Endothelial cell (in vitro differentiated cells): ENCODE data around the gene LRRC43. TPM values are rescaled to one million over a fixed set of nuclear protein-coding genes. Genes with fewer than 3 reads are reported as not detected.

Source experiments
- DNase-seq: peaks from one replicate; pipeline ENCODE4 v3.0.0; 2021; ENCODE audit warnings: low spot score
- H3K27ac Mint-ChIP-seq: one replicate; pipeline ENCODE4 v1.8.0; 2021; ENCODE audit warnings: mixed read lengths, inconsistent platforms; ENCODE audit not compliant: unreplicated experiment
- H3K27me3 Mint-ChIP-seq: one replicate; pipeline ENCODE4 v1.8.0; 2021; ENCODE audit warnings: mild to moderate bottlenecking, moderate library complexity, mixed read lengths, inconsistent platforms; ENCODE audit not compliant: unreplicated experiment
- H3K36me3 Mint-ChIP-seq: one replicate; pipeline ENCODE4 v1.8.0; 2021; ENCODE audit warnings: mild to moderate bottlenecking, low read depth, mixed read lengths, inconsistent platforms; ENCODE audit not compliant: unreplicated experiment
- H3K4me1 Mint-ChIP-seq: one replicate; pipeline ENCODE4 v1.8.0; 2021; ENCODE audit warnings: mild to moderate bottlenecking, mixed read lengths, inconsistent platforms; ENCODE audit not compliant: unreplicated experiment
- H3K4me3 Mint-ChIP-seq: one replicate; pipeline ENCODE4 v1.8.0; 2021; ENCODE audit warnings: mild to moderate bottlenecking, mixed read lengths, inconsistent platforms; ENCODE audit not compliant: unreplicated experiment
- H3K9me3 Mint-ChIP-seq: one replicate; pipeline ENCODE4 v1.8.0; 2021; ENCODE audit warnings: mixed read lengths, inconsistent platforms; ENCODE audit not compliant: unreplicated experiment
- CTCF ChIP-seq: fragments of 200-600 bp; sonication (generic); IDR thresholded peaks from one replicate; pipeline ENCODE4 v1.5.0; 2021; ENCODE audit warnings: antibody characterized with exemption; ENCODE audit not compliant: unreplicated experiment
- total RNA-seq: library from RNA; stranded (reverse); fragmentation: NEBNext Ultra II Directional; extraction: Animal tissue kit (Norgen Biotek cat#: 25700); gene quantifications from one replicate; pipeline ENCODE4 v1.2.1, GENCODE V29; 2021; ENCODE audit not compliant: unreplicated experiment

LRRC43 gene
- total RNA-seq, 1 donor from 2014 or later, result 0.31 TPM

GRCh38 chr12:122161682-122162081 is 21.2 kb upstream of the LRRC43 start:
- no peaks in the 10 kb centered on the region for H3K9me3 Mint-ChIP-seq
- no peaks in the 10 kb centered on the region for H3K36me3 Mint-ChIP-seq
- DNase-seq, result no peak
- H3K4me1 Mint-ChIP-seq, result no peaks in the 10 kb centered on the region
- no peak for TF ChIP-seq CTCF
- no peak overlapping the region for H3K4me3 Mint-ChIP-seq
- H3K27ac Mint-ChIP-seq, result no peak overlapping the region
- H3K27me3 Mint-ChIP-seq, result no peaks in the 10 kb centered on the region

- H3K4me1 Mint-ChIP-seq, result no peaks in the 10 kb centered on the region
- TF ChIP-seq CTCF, result no peak
These were observed 19.9 kb upstream of the LRRC43 start for GRCh38 chr12:122162976-122163375.

DNA sequence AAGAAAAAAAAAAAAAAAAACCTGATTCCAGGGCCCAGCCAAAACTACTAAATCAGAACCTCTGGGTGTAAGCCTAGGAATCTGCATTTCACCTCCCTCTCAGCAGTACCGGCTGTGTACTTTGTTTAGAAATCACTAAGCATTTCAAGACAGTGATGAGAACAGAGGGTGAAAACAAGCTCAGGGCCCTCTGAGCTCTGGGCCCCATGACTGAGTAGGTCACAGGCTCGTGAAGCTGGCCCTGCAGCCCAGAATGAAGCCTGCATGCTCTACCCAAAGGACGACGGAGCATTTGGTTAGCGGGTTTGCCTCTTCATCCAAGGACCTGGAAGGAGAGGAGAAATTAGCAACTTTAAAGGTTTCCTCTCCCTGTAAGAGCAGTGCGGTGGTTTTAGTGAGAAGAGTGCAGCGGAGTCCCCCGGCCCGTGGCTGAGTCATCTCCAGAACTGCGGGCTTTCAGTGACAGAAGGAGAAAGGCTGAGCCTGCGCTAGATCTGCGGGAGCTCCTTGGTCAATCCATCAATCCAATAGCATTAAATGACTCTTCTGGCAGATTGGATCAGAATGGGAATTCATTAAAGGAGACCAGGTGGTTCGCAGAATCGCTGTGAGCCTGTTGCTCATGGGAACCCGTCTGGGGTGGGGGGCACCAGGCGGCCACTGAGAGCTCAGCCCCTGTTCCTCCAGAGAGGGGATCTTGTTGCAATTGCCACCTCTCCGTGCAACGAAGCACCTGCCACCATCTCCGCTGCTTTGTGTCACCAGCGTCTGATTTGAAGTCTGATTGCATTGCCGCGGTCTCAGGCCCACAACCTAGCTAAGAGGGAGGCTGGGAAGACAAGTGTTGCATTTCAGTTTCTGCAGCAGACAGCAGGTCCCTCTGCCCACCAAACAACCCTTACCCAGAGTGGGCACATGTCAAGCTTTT is 16.2 kb upstream of the LRRC43 start:
- no peak overlapping the region for H3K4me3 Mint-ChIP-seq
- H3K27ac Mint-ChIP-seq, result no peak overlapping the region
- TF ChIP-seq CTCF, result no peak
- DNase-seq, result no peak
- no peaks in the 10 kb centered on the region for H3K36me3 Mint-ChIP-seq
- H3K9me3 Mint-ChIP-seq, result no peaks in the 10 kb centered on the region
- no peaks in the 10 kb centered on the region for H3K4me1 Mint-ChIP-seq
- H3K27me3 Mint-ChIP-seq, result no peaks in the 10 kb centered on the region

More at GRCh38 chr12:122162976-122163375, 19.9 kb upstream of the LRRC43 start:
- no peaks in the 10 kb centered on the region for H3K36me3 Mint-ChIP-seq
- no peaks in the 10 kb centered on the region for H3K9me3 Mint-ChIP-seq
- no peaks in the 10 kb centered on the region for H3K27me3 Mint-ChIP-seq
- H3K27ac Mint-ChIP-seq, result no peak overlapping the region
- DNase-seq, result no peak
- H3K4me3 Mint-ChIP-seq, result no peak overlapping the region

DNA sequence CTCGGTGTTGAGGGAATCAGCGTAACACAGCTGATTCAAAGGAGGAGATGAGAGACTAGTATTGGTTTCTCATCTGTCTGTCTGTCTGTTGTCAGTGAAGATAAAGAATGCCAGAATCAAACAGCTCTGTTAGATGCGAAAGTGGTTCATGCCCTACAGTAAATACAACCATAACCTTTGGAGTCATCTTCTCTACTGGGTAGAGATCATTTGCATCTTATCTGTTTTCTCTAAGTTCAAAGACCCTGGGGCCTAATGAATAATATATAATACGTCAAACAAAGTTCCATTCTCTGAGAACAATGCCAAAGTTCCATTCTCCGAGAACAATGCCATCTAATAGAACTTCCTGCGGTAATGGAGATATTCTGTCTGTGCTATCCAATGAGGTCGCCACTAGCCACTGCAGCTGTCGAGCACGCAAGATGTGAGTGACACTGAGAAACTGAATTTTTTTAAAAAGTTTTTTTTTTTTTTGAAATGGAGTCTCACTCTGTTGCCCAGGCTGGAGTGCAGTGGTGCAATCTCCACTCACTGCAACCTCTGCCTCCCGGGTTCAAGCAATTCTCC is 15.5 kb upstream of the LRRC43 start:
- H3K27me3 Mint-ChIP-seq, result no peaks in the 10 kb centered on the region
- H3K36me3 Mint-ChIP-seq, result no peaks in the 10 kb centered on the region
- no peak for DNase-seq
- H3K4me3 Mint-ChIP-seq, result no peak overlapping the region
- TF ChIP-seq CTCF, result no peak
- no peaks in the 10 kb centered on the region for H3K4me1 Mint-ChIP-seq
- no peaks in the 10 kb centered on the region for H3K9me3 Mint-ChIP-seq
- H3K27ac Mint-ChIP-seq, result no peak overlapping the region

DNA sequence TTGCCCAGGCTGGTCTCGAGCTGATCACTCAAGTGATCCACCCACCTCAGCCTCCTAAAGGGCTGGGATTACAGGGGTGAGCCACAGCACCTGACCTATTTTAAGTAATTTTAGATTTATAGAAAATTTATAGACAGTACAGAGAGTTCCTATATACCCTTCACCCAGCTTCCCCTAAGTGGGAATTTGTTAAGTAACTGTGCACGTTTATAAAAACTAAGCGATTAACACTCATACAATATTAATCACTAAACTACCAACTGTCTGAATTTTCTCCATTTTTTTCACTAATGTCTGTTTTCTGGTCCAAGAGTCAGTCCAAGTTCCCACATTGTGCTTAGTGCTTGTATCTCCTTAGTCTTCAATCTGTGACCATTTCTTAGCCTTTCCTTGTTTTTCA is 14.4 kb upstream of the LRRC43 start:
- H3K4me1 Mint-ChIP-seq, result no peaks in the 10 kb centered on the region
- no peak for DNase-seq
- no peak overlapping the region for H3K27ac Mint-ChIP-seq
- no peaks in the 10 kb centered on the region for H3K27me3 Mint-ChIP-seq
- H3K9me3 Mint-ChIP-seq, result no peaks in the 10 kb centered on the region
- no peaks in the 10 kb centered on the region for H3K36me3 Mint-ChIP-seq
- TF ChIP-seq CTCF, result no peak
- no peak overlapping the region for H3K4me3 Mint-ChIP-seq
